H1 (cell line): ENCODE data around the gene SMIM20. TPM values are rescaled to one million over a fixed set of nuclear protein-coding genes. Genes with fewer than 3 reads are reported as not detected.

Source experiments
- CTCF ChIA-PET: fragments of 300-600 bp; sonication (Branson Sonifier 250); formaldehyde crosslinking; loops from one replicate; lab custom pipeline; 2021; ENCODE audit not compliant: partially characterized antibody; lab: Charles Lee
- POLR2A ChIA-PET: fragments of 300-600 bp; sonication (Branson Sonifier 250); formaldehyde crosslinking; loops from one replicate; lab custom pipeline; 2021; ENCODE audit warnings: inconsistent platforms; ENCODE audit not compliant: partially characterized antibody; lab: Charles Lee
- DNase-seq, 2 experiments: peaks; one replicate each; pipeline versions ENCODE4 v3.0.0 to v3.0.0-alpha.2; 2010 to 2022; ENCODE audit warnings: low spot score in 2 of 2, low read depth in 1 of 2, mixed read lengths in 1 of 2
- FAIRE-seq: peaks from 2 replicates; lab custom pipeline; 2011; peaks lifted over from hg19 to GRCh38; lab: Jason Lieb, UNC
- H2AFZ ChIP-seq: 2 replicates; pipeline ENCODE4 v1.8.1; 2012; ENCODE audit warnings: low read length, inconsistent platforms
- H2AK5ac ChIP-seq: 2 replicates; pipeline ENCODE4 v1.6.1; 2013; ENCODE audit warnings: low read depth, low read length
- H2BK120ac ChIP-seq: replicated peaks from 2 replicates; pipeline ENCODE3; 2013; ENCODE audit warnings: low read depth, low read length, inconsistent platforms
- H2BK12ac ChIP-seq: 2 replicates; pipeline ENCODE4 v1.6.1; 2013; ENCODE audit warnings: low read depth, low read length
- H2BK15ac ChIP-seq: 2 replicates; pipeline ENCODE4 v1.6.1; 2013; ENCODE audit warnings: low read length
- H2BK20ac ChIP-seq: 2 replicates; pipeline ENCODE4 v1.6.1; 2013; ENCODE audit warnings: low read length
- H2BK5ac ChIP-seq: 2 replicates; pipeline ENCODE4 v1.6.1; 2013; ENCODE audit warnings: low read depth, low read length
- H3K14ac ChIP-seq: 2 replicates; pipeline ENCODE4 v1.6.1; 2013; ENCODE audit warnings: inconsistent platforms; ENCODE audit not compliant: insufficient read length
- H3K18ac ChIP-seq: 2 replicates; pipeline ENCODE4 v1.6.1; 2013; ENCODE audit warnings: low read length; ENCODE audit errors: extremely low read depth
- H3K23ac ChIP-seq: 2 replicates; pipeline ENCODE4 v1.6.1; 2013; ENCODE audit warnings: inconsistent platforms; ENCODE audit not compliant: insufficient read length
- H3K23me2 ChIP-seq: 2 replicates; pipeline ENCODE4 v1.6.1; 2013; ENCODE audit warnings: low read depth, low read length
- H3K27ac ChIP-seq: 2 replicates; pipeline ENCODE4 v1.6.1; 2011; ENCODE audit warnings: low read depth, low read length, inconsistent platforms
- H3K27me3 ChIP-seq, 4 experiments: replicated peaks in 1 of 4; 1 replicate in 1 of 4; 2 replicates in 3 of 4; pipeline versions ENCODE4 v1.6.1 to v1.8.1; 2011 to 2013; ENCODE audit warnings: low read length in 3 of 4, mild to moderate bottlenecking in 3 of 4, inconsistent platforms in 2 of 4, mixed read lengths in 2 of 4, moderate library complexity in 1 of 4; ENCODE audit not compliant: control insufficient read depth in 3 of 4, insufficient read depth in 3 of 4; ENCODE audit errors: extremely low read depth in 1 of 4
- H3K36me3 ChIP-seq, 4 experiments: 2 replicates each; pipeline versions ENCODE4 v1.6.1 to v1.8.1; 2011 to 2013; ENCODE audit warnings: mild to moderate bottlenecking in 4 of 4, low read length in 3 of 4, moderate library complexity in 2 of 4, control low read depth in 1 of 4, inconsistent platforms in 1 of 4; ENCODE audit not compliant: insufficient read depth in 4 of 4, control insufficient read depth in 2 of 4
- H3K4ac ChIP-seq: replicated peaks from 2 replicates; pipeline ENCODE3; 2013; ENCODE audit warnings: low read length, low read depth, mixed read lengths, inconsistent platforms; ENCODE audit not compliant: insufficient read length
- H3K4me1 ChIP-seq, 4 experiments: replicated peaks in 1 of 4; 1 replicate in 1 of 4; 2 replicates in 3 of 4; pipeline versions ENCODE4 v1.6.1 to v1.8.1; 2011 to 2013; ENCODE audit warnings: low read length in 3 of 4, inconsistent platforms in 2 of 4, mixed read lengths in 1 of 4; ENCODE audit not compliant: insufficient read depth in 4 of 4, control insufficient read depth in 3 of 4
- H3K4me2 ChIP-seq, 2 experiments: 2 replicates each; pipeline versions ENCODE4 v1.6.1 to v1.8.1; 2011 to 2013; ENCODE audit warnings: low read depth in 2 of 2, low read length in 2 of 2, control low read depth in 1 of 2, inconsistent platforms in 1 of 2, mild to moderate bottlenecking in 1 of 2; ENCODE audit not compliant: insufficient read depth in 1 of 2
- H3K4me3 ChIP-seq, 4 experiments: fragments of 200-600, 300-600 bp in 1 of 4; sonication (generic), shearing (Covaris generic), sonication (Bioruptor Twin) in 1 of 4; 2 replicates each; pipeline versions ENCODE4 v1.5.1 to v1.8.1; 2011 to 2016; ENCODE audit warnings: low read length in 4 of 4, low read depth in 3 of 4, control low read depth in 2 of 4, inconsistent platforms in 2 of 4, mild to moderate bottlenecking in 2 of 4, mixed read lengths in 1 of 4, moderate library complexity in 1 of 4; ENCODE audit not compliant: insufficient read depth in 2 of 4; ENCODE audit errors: extremely low read depth in 1 of 4
- H3K56ac ChIP-seq: replicated peaks from 2 replicates; pipeline ENCODE3; 2013; ENCODE audit warnings: low read depth, mild to moderate bottlenecking, mixed read lengths, low read length, inconsistent platforms; ENCODE audit not compliant: insufficient read length
- H3K79me1 ChIP-seq: 2 replicates; pipeline ENCODE4 v1.6.1; 2013; ENCODE audit warnings: low read depth, low read length, control low read depth
- H3K79me2 ChIP-seq, 2 experiments: 2 replicates each; pipeline versions ENCODE4 v1.6.1 to v1.8.1; 2012 to 2013; ENCODE audit warnings: low read length in 2 of 2, mild to moderate bottlenecking in 2 of 2, inconsistent platforms in 1 of 2; ENCODE audit not compliant: insufficient read depth in 2 of 2, control insufficient read depth in 1 of 2
- H3K9ac ChIP-seq, 4 experiments: replicated peaks in 1 of 4; 1 replicate in 1 of 4; 2 replicates in 3 of 4; pipeline versions ENCODE4 v1.6.1 to v1.8.1; 2011 to 2013; ENCODE audit warnings: low read depth in 3 of 4, low read length in 3 of 4, control low read depth in 2 of 4, mild to moderate bottlenecking in 2 of 4, moderate library complexity in 2 of 4, inconsistent platforms in 1 of 4; ENCODE audit errors: extremely low read depth in 1 of 4
- H3K9me3 ChIP-seq, 2 experiments: 2 replicates each; pipeline versions ENCODE4 v1.6.1 to v1.8.1; 2012 to 2013; ENCODE audit warnings: mild to moderate bottlenecking in 2 of 2, moderate library complexity in 2 of 2, control low read depth in 1 of 2, inconsistent platforms in 1 of 2, low read depth in 1 of 2, low read length in 1 of 2, mixed read lengths in 1 of 2; ENCODE audit not compliant: insufficient read depth in 2 of 2
- H4K20me1 ChIP-seq, 2 experiments: replicated peaks in 1 of 2; 2 replicates each; pipeline versions ENCODE3 to v1.8.1; 2011 to 2013; ENCODE audit warnings: inconsistent platforms in 2 of 2, low read length in 2 of 2, mild to moderate bottlenecking in 1 of 2; ENCODE audit not compliant: insufficient read depth in 2 of 2, control insufficient read depth in 1 of 2
- H4K5ac ChIP-seq: 2 replicates; pipeline ENCODE4 v1.6.1; 2013; ENCODE audit warnings: low read length, low read depth, mixed read lengths, inconsistent platforms; ENCODE audit not compliant: insufficient read length
- H4K8ac ChIP-seq: 2 replicates; pipeline ENCODE4 v1.8.0; 2013; ENCODE audit warnings: mild to moderate bottlenecking, moderate library complexity, low read length, inconsistent platforms; ENCODE audit not compliant: insufficient read depth; ENCODE audit errors: extremely low read depth
- H4K91ac ChIP-seq: replicated peaks from 2 replicates; pipeline ENCODE3; 2013; ENCODE audit warnings: low read length, mixed read lengths, inconsistent platforms; ENCODE audit not compliant: insufficient read length
- BACH1 ChIP-seq: IDR thresholded peaks from 2 replicates; pipeline ENCODE4 v1.6.1; 2012; ENCODE audit warnings: low read length, improper control_type of control experiment
- CTCF ChIP-seq, 3 experiments: IDR thresholded peaks; 1 replicate in 2 of 3; 2 replicates in 1 of 3; pipeline versions ENCODE4 v1.5.1 to v1.6.1; 2011; ENCODE audit warnings: low read length in 3 of 3, mild to moderate bottlenecking in 3 of 3, inconsistent platforms in 2 of 3, low read depth in 1 of 3, moderate library complexity in 1 of 3; ENCODE audit not compliant: insufficient read depth in 1 of 3; ENCODE audit errors: control extremely low read depth in 1 of 3
- FOSL1 ChIP-seq: IDR thresholded peaks from 2 replicates; pipeline ENCODE4 v1.6.1; 2011; ENCODE audit warnings: mild to moderate bottlenecking, low read depth, low read length, moderate library complexity; ENCODE audit not compliant: insufficient read depth
- JUND ChIP-seq: IDR thresholded peaks from 2 replicates; pipeline ENCODE4 v1.6.1; 2011; ENCODE audit warnings: mild to moderate bottlenecking, improper control_type of control experiment, low read length
- MAFK ChIP-seq: IDR thresholded peaks from 2 replicates; pipeline ENCODE4 v1.6.1; 2012; ENCODE audit warnings: low read depth, mild to moderate bottlenecking, improper control_type of control experiment, low read length
- RBBP5 ChIP-seq: IDR thresholded peaks from 2 replicates; pipeline ENCODE4 v1.7.1; 2012; ENCODE audit warnings: low read depth, mild to moderate bottlenecking, inconsistent platforms, low read length, moderate library complexity, borderline replicate concordance
- SAP30 ChIP-seq: fragments of 300-600 bp; sonication (generic); IDR thresholded peaks from 2 replicates; pipeline ENCODE4 v1.7.1; 2012; ENCODE audit warnings: low read length, moderate library complexity, mild to moderate bottlenecking, inconsistent platforms; ENCODE audit not compliant: insufficient read depth, insufficient replicate concordance
- TAF1 ChIP-seq: IDR thresholded peaks from 2 replicates; pipeline ENCODE4 v1.6.1; 2011; ENCODE audit warnings: mild to moderate bottlenecking, low read depth, low read length
- TAF7 ChIP-seq: optimal IDR thresholded peaks from 2 replicates; pipeline ENCODE3; 2011; ENCODE audit warnings: low read depth, mild to moderate bottlenecking, inconsistent platforms, low read length, moderate library complexity, borderline replicate concordance
- TCF12 ChIP-seq: IDR thresholded peaks from 2 replicates; pipeline ENCODE4 v1.6.1; 2011; ENCODE audit warnings: low read depth, mild to moderate bottlenecking, low read length
- YY1 ChIP-seq: IDR thresholded peaks from 2 replicates; pipeline ENCODE4 v1.6.1; 2011; ENCODE audit warnings: low read depth, mild to moderate bottlenecking, low read length
- WGBS, 2 experiments: shearing (Covaris generic) in 1 of 2; methylation state at CpG; one replicate each; pipeline versions ENCODE4 v1.1.6 to v1.1.7; 2013 to 2015; ENCODE audit warnings: low lambda C conversion rate in 2 of 2, mixed read lengths in 2 of 2, inconsistent platforms in 1 of 2, low coverage in 1 of 2, missing lambda C conversion rate in 1 of 2; ENCODE audit not compliant: insufficient replicate concordance in 2 of 2, insufficient coverage in 1 of 2, insufficient read length in 1 of 2; ENCODE audit errors: extremely low coverage in 1 of 2, missing lambda C conversion rate in 1 of 2; 5-methylcytosine and 5-hydroxymethylcytosine counted together
- polyA plus RNA-seq, 7 experiments: library from polyadenylated mRNA; depleted of rRNA in 3 of 7; stranded (reverse) in 5 of 7; unstranded in 2 of 7; fragments of >200 nt in 5 of 7; fragments of 200-250 nt in 2 of 7; gene quantifications; 1 replicate in 5 of 7; 2 replicates in 1 of 7; 4 replicates in 1 of 7; pipeline versions ENCODE4 v1.2.1 to v1.2.3, GENCODE V29; 2011 to 2013; ENCODE audit warnings: missing spikeins in 2 of 7, mixed read lengths in 2 of 7
- total RNA-seq: library from RNA; stranded (reverse); fragmentation: NEBNext Ultra II Directional; extraction: Animal tissue kit (Norgen Biotek cat#: 25700); gene quantifications from 2 replicates; pipeline ENCODE4 v1.2.1, GENCODE V29; 2021
- TF ChIP-seq, protein P1 (sequence below): IDR thresholded peaks from 2 replicates; pipeline ENCODE4 v1.6.1; 2011; ENCODE audit warnings: low read depth, mild to moderate bottlenecking, low read length; ENCODE audit not compliant: insufficient read depth

The SMIM20 gene
- total and polyA plus RNA-seq, 2 of the 8 experiments (the other 6 are each of a cell fraction or from before 2014, with no cell fraction given): 21.9 to 36.9 TPM

- Histone ChIP-seq H3K4me1 (no peaks in the 10 kb centered on the region), H3K4me3 (no peak overlapping the region), H3K36me3 (no peaks in the 10 kb centered on the region), H3K56ac (no peak overlapping the region), H3K27ac (no peak overlapping the region), H3K14ac (no peak overlapping the region), H3K9me3 (no peaks in the 10 kb centered on the region), H2BK20ac (no peak overlapping the region), H2AK5ac (no peak overlapping the region), H3K4ac (no peak overlapping the region), H2BK15ac (no peak overlapping the region), H2AFZ (no peak overlapping the region), H4K8ac (no peak overlapping the region), H3K27me3 (no peaks in the 10 kb centered on the region), H2BK5ac (no peak overlapping the region), H3K23ac (no peak overlapping the region), H3K79me1 (no peaks in the 10 kb centered on the region), H3K9ac (no peak overlapping the region), H4K5ac (no peak overlapping the region), H2BK120ac (no peak overlapping the region), H3K23me2 (no peaks in the 10 kb centered on the region), H3K79me2 (no peaks in the 10 kb centered on the region), H4K91ac (no peak overlapping the region), H3K4me2 (no peak overlapping the region), H2BK12ac (no peak overlapping the region), H3K18ac (no peak overlapping the region), H4K20me1 (no peaks in the 10 kb centered on the region)
- ChIA-PET POLR2A (no interaction called here), CTCF (interaction anchor here (0.7 to 2.3 kb wide), 11 partner anchors 9 to 102 kb away, joined by 3 to 12 read pairs (median 4); no protein-coding TSS in a partner anchor)
- FAIRE-seq (no peak), DNase-seq (no peak)
- WGBS, 2 experiments: 89% methylated on average over 3 of the region's 3 CpGs; no CpG with 5 or more reads in 1 of the 2 experiments
- no peak for TF ChIP-seq TAF7
- TF ChIP-seq SAP30: no peak
- TF ChIP-seq MAFK: no peak
- no peak for TF ChIP-seq BACH1
- no peak for TF ChIP-seq RBBP5
- TF ChIP-seq YY1: no peak
- TF ChIP-seq TAF1: no peak
- TF ChIP-seq FOSL1: no peak
- no peak for TF ChIP-seq TCF12
- TF ChIP-seq, protein P1, sequence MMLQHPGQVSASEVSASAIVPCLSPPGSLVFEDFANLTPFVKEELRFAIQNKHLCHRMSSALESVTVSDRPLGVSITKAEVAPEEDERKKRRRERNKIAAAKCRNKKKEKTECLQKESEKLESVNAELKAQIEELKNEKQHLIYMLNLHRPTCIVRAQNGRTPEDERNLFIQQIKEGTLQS: no peak
- TF ChIP-seq JUND: no peak
- no peak for TF ChIP-seq CTCF (IDR thresholded peaks at IDR 0.05; ENCODE audit: control extremely low read depth in 1 of 3, insufficient read depth in 1 of 3, low read depth in 1 of 3, low read length in 3 of 3)
Measured at GRCh38 chr4:25938787-25939186, 24.8 kb downstream of the SMIM20 start.
